NCI-H524 treated with DMSO at 0.1 percent for 48 hours (cell line): Measurements from ENCODE around the gene THSD4.

Source experiments
- DNase-seq: peaks from one replicate; lab custom pipeline; 2025; lab: John Stamatoyannopoulos, UW

Gene THSD4

GRCh38 chr15:71591057-71591456 lies 475.8 kb downstream of the THSD4 start:
- DNase-seq: no peak

GRCh38 chr15:71592203-71592602 lies 476.9 kb downstream of the THSD4 start:
- DNase-seq: no peak

GRCh38 chr15:71595846-71596553 lies 480.7 kb downstream of the THSD4 start:
- no peak for DNase-seq

GRCh38 chr15:71596672-71597071 lies 481.4 kb downstream of the THSD4 start:
- no peak for DNase-seq

GRCh38 chr15:71597126-71597525 lies 481.9 kb downstream of the THSD4 start:
- DNase-seq: no peak

- DNase-seq: no peak
Observed at GRCh38 chr15:71597637-71598036, 482.4 kb downstream of the THSD4 start.

- no peak for DNase-seq
Observed at GRCh38 chr15:71598741-71599140, 483.5 kb downstream of the THSD4 start.

GRCh38 chr15:71599418-71600151 lies 484.3 kb downstream of the THSD4 start:
- no peak for DNase-seq

- no peak for DNase-seq
Observed at GRCh38 chr15:71600237-71600636, 485.0 kb downstream of the THSD4 start.

- no peak for DNase-seq
Observed at GRCh38 chr15:71601038-71601834, 486.0 kb downstream of the THSD4 start.

- no peak for DNase-seq
Observed at GRCh38 chr15:71603379-71603778, 488.1 kb downstream of the THSD4 start.

GRCh38 chr15:71607383-71607782 lies 492.1 kb downstream of the THSD4 start:
- DNase-seq: no peak

- DNase-seq: no peak
Observed at GRCh38 chr15:71610728-71611552, 495.7 kb downstream of the THSD4 start.

- no peak for DNase-seq
Observed at GRCh38 chr15:71611553-71612396, 496.5 kb downstream of the THSD4 start.

GRCh38 chr15:71612397-71612722 lies 497.1 kb downstream of the THSD4 start:
- no peak for DNase-seq

- no peak for DNase-seq
Observed at GRCh38 chr15:71612869-71613268, 497.6 kb downstream of the THSD4 start.

- DNase-seq: no peak
Observed at GRCh38 chr15:71623111-71623510, 507.8 kb downstream of the THSD4 start.

GRCh38 chr15:71626596-71627088 lies 511.4 kb downstream of the THSD4 start:
- no peak for DNase-seq

GRCh38 chr15:71627188-71627587 lies 511.9 kb downstream of the THSD4 start:
- no peak for DNase-seq

GRCh38 chr15:71627604-71628003 lies 512.3 kb downstream of the THSD4 start:
- DNase-seq: no peak
